Liver (tissue), 9 donors: Measurements from ENCODE around the gene TSGA10. TPM values are rescaled to one million over a fixed set of nuclear protein-coding genes. Genes with fewer than 3 reads are reported as not detected.

ENCODE experiments used
- DNase-seq: peaks from one replicate; pipeline ENCODE4 v3.0.0-alpha.2; 2017; ENCODE audit warnings: low spot score
- H3K27ac ChIP-seq, 2 donors: one replicate each; pipeline ENCODE4 v1.7.0; 2013; ENCODE audit warnings: inconsistent platforms in 2 of 2, low read length in 2 of 2, control low read depth in 1 of 2, low read depth in 1 of 2, mild to moderate bottlenecking in 1 of 2
- H3K27me3 ChIP-seq, 4 donors: one replicate each; pipeline versions ENCODE4 v1.6.1 to v1.7.0; 2013; ENCODE audit warnings: low read length in 3 of 4, inconsistent platforms in 1 of 4, mild to moderate bottlenecking in 1 of 4, moderate library complexity in 1 of 4; ENCODE audit not compliant: control insufficient read depth in 4 of 4, insufficient read depth in 4 of 4
- H3K36me3 ChIP-seq, 4 donors: one replicate each; pipeline versions ENCODE4 v1.6.1 to v1.7.0; 2013; ENCODE audit warnings: low read length in 3 of 4, mild to moderate bottlenecking in 3 of 4, low read depth in 1 of 4, moderate library complexity in 1 of 4; ENCODE audit not compliant: control insufficient read depth in 4 of 4, insufficient read depth in 3 of 4
- H3K4me1 ChIP-seq, 4 donors: one replicate each; pipeline versions ENCODE4 v1.6.1 to v1.7.0; 2013; ENCODE audit warnings: low read length in 3 of 4, mild to moderate bottlenecking in 3 of 4, moderate library complexity in 1 of 4; ENCODE audit not compliant: control insufficient read depth in 4 of 4, insufficient read depth in 4 of 4
- H3K4me3 ChIP-seq, 3 donors: one replicate each; pipeline versions ENCODE4 v1.6.1 to v1.7.0; 2013; ENCODE audit warnings: low read length in 3 of 3, control low read depth in 1 of 3, low read depth in 1 of 3, mild to moderate bottlenecking in 1 of 3
- H3K9ac ChIP-seq, 2 donors: one replicate each; pipeline ENCODE4 v1.7.0; 2013; ENCODE audit warnings: low read length in 2 of 2, mild to moderate bottlenecking in 2 of 2, moderate library complexity in 2 of 2, control low read depth in 1 of 2, low read depth in 1 of 2
- H3K9me3 ChIP-seq, 4 donors: one replicate each; pipeline versions ENCODE4 v1.6.1 to v1.7.0; 2013; ENCODE audit warnings: low read length in 3 of 4; ENCODE audit not compliant: control insufficient read depth in 4 of 4
- EGR1 ChIP-seq, 2 donors: IDR thresholded peaks; 2 replicates each; pipeline ENCODE4 v1.6.1; 2016 to 2018; ENCODE audit warnings: antibody characterized with exemption in 2 of 2, low read depth in 2 of 2
- FOXA1 ChIP-seq: IDR thresholded peaks from 2 replicates; pipeline ENCODE4 v1.6.1; 2016; ENCODE audit warnings: antibody characterized with exemption
- FOXA2 ChIP-seq: IDR thresholded peaks from 2 replicates; pipeline ENCODE4 v1.6.1; 2016; ENCODE audit warnings: antibody characterized with exemption
- GABPA ChIP-seq, 2 donors: IDR thresholded peaks in 1 of 2; conservative IDR thresholded peaks in 1 of 2; 2 replicates each; pipeline ENCODE4 v1.6.1; 2016; ENCODE audit warnings: antibody characterized with exemption in 2 of 2, mild to moderate bottlenecking in 1 of 2, moderate library complexity in 1 of 2
- HNF4A ChIP-seq, 2 donors: conservative IDR thresholded peaks; 2 replicates each; pipeline ENCODE4 v1.6.1; 2016; ENCODE audit warnings: antibody characterized with exemption in 2 of 2, mild to moderate bottlenecking in 2 of 2
- HNF4G ChIP-seq: IDR thresholded peaks from 2 replicates; pipeline ENCODE4 v1.6.1; 2016; ENCODE audit warnings: antibody characterized with exemption
- JUND ChIP-seq, 2 donors: IDR thresholded peaks; 2 replicates each; pipeline ENCODE4 v1.6.1; 2016; ENCODE audit warnings: antibody characterized with exemption in 2 of 2
- NR2F2 ChIP-seq: IDR thresholded peaks from 2 replicates; pipeline ENCODE4 v1.6.1; 2016; ENCODE audit warnings: antibody characterized with exemption
- RAD21 ChIP-seq, 2 donors: IDR thresholded peaks; 2 replicates each; pipeline ENCODE4 v1.6.1; 2016; ENCODE audit warnings: antibody characterized with exemption in 2 of 2, mild to moderate bottlenecking in 2 of 2
- RXRA ChIP-seq, 2 donors: IDR thresholded peaks; 2 replicates each; pipeline ENCODE4 v1.6.1; 2017 to 2018; ENCODE audit warnings: antibody characterized with exemption in 2 of 2, mild to moderate bottlenecking in 1 of 2
- SP1 ChIP-seq: IDR thresholded peaks from 2 replicates; pipeline ENCODE4 v1.6.1; 2018; ENCODE audit warnings: antibody characterized with exemption, mild to moderate bottlenecking
- TAF1 ChIP-seq: conservative IDR thresholded peaks from 2 replicates; pipeline ENCODE4 v1.6.1; 2016; ENCODE audit warnings: antibody characterized with exemption, mild to moderate bottlenecking
- YY1 ChIP-seq: IDR thresholded peaks from 2 replicates; pipeline ENCODE4 v1.6.1; 2016; ENCODE audit warnings: antibody characterized with exemption, mild to moderate bottlenecking
- WGBS: extraction: QIAGEN DNeasy Blood & Tissue Kit; methylation state at CpG from one replicate; pipeline ENCODE4 v1.1.7; 2013; 5-methylcytosine and 5-hydroxymethylcytosine counted together
- polyA plus RNA-seq, 2 donors: library from polyadenylated mRNA; stranded (reverse) in 1 of 2; unstranded in 1 of 2; fragments of 200-250 nt in 1 of 2; fragments of >200 nt in 1 of 2; fragmentation: Nextera tagmentation in 1 of 2; extraction: Ambion mirVana in 1 of 2; gene quantifications; one replicate each; pipeline versions ENCODE4 v1.2.1 to v1.2.3, GENCODE V29; 2013 to 2015
- total RNA-seq, 2 donors: library from RNA; depleted of rRNA; stranded (reverse); fragments of >200 nt; gene quantifications; one replicate each; pipeline ENCODE4 v1.2.3, GENCODE V29; 2014
- TF ChIP-seq, protein P1 (sequence below): fragments of 150-350 bp; IDR thresholded peaks from 2 replicates; pipeline ENCODE4 v1.5.1; 2017; ENCODE audit warnings: improper control_type of control experiment, low read depth, low read length; ENCODE audit not compliant: missing input control
- TF ChIP-seq, protein P2 (sequence below): IDR thresholded peaks from 2 replicates; pipeline ENCODE4 v1.6.1; 2016; ENCODE audit warnings: antibody characterized with exemption, mild to moderate bottlenecking
- TF ChIP-seq, protein P3 (sequence below): IDR thresholded peaks from 2 replicates; pipeline ENCODE4 v1.6.1; 2016; ENCODE audit warnings: antibody characterized with exemption
- TF ChIP-seq, protein P4 (sequence below): IDR thresholded peaks from 2 replicates; pipeline ENCODE4 v1.6.1; 2016; ENCODE audit warnings: antibody characterized with exemption
- TF ChIP-seq, protein P5 (sequence below): IDR thresholded peaks from 2 replicates; pipeline ENCODE4 v1.6.1; 2016; ENCODE audit warnings: antibody characterized with exemption
- donor health status: healthy.
- donor health status: healthy.
- donor health status: healthy.
- donor health status: healthy.
- donor health status: healthy.

TSGA10 gene
- total and polyA plus RNA-seq, 4 donors: 0.93 to 4.4 (median 3.8) TPM

DNA sequence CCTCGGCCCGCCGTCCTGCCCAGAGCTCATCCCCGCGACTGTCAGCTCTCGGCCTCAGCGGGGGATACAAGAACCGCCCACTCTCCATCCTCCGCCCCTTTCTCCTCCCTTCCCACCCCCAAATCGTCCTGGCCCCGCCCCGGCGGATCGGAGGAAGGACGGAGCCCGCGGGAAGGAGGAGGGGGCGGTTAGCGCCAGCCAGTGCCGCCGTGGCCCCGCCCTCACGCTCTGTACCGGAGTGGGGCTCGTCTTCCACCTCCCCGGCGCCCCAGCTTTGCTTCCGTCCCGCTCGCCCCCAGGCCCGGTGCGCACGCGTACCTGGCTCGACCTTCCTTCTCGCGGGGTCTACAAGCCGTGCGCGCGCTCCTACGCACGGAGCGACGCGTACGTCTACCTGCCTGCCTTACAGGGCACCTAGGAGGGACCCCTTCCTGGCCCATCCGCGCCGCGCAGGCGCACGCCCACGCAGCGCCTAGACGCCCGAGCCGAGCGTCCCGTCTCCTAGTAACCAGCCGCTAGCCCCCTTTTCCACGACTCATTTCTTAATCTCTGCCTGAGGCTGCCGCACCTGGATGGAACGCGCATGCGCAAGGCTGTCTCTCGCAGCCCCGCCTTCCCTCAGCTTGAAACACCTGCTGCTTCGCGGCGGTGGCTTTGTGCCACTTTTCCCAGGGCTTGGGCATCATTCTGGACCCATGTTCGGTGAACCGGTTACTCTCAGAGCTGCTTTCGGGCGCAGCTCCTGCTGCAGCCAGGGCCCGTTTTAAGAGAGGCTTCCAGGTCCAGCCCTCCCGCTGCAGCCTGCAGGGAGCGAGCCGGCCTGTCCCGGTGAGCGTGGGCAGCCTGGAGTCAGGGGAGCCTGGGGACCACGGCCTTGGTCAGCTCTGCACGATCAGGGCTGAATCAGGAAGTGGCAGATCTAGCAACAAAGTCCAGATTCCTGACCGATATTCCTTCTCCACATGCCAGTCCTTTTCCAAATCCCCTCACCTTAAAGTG, 13.3 kb downstream of the TSGA10 start, which contains the start of gene C2orf15:
TSS of gene C2orf15 (plus strand) at position 598 of the 999 bp plus-strand sequence. CDS start 8,852 bp downstream, outside the sequence.
- Histone ChIP-seq H3K4me1 (peaks cover 1 to 11% (median 6%) of the 10 kb centered on the region in 4 donors), H3K9me3 (no peaks in the 10 kb centered on the region), H3K27ac (peak within 1 kb of the TSS; percentile 76 to 96), H3K4me3 (peak within 1 kb of the TSS; percentile 73 to 98 (median 81)), H3K9ac (peak within 1 kb of the TSS; percentile 70 to 86), H3K36me3 (no peaks in the 10 kb centered on the region), H3K27me3 (no peaks in the 10 kb centered on the region)
- TF ChIP-seq TAF1: peak; percentile 67
- peak; percentile 83 to 99 for TF ChIP-seq EGR1 (IDR thresholded peaks at IDR 0.05; ENCODE audit: low read depth in 2 of 2)
- TF ChIP-seq SP1: peak; percentile 67
- TF ChIP-seq JUND (IDR thresholded peaks at IDR 0.05): peak in 1 of 2 donors; percentile 13
- TF ChIP-seq GABPA (IDR thresholded peaks at IDR 0.05 in 1 of 2, conservative IDR thresholded peaks at IDR 0.05 in 1 of 2): peak in 1 of 2 donors; percentile 66
- TF ChIP-seq RXRA (IDR thresholded peaks at IDR 0.05): no peak
- TF ChIP-seq, protein P1, sequence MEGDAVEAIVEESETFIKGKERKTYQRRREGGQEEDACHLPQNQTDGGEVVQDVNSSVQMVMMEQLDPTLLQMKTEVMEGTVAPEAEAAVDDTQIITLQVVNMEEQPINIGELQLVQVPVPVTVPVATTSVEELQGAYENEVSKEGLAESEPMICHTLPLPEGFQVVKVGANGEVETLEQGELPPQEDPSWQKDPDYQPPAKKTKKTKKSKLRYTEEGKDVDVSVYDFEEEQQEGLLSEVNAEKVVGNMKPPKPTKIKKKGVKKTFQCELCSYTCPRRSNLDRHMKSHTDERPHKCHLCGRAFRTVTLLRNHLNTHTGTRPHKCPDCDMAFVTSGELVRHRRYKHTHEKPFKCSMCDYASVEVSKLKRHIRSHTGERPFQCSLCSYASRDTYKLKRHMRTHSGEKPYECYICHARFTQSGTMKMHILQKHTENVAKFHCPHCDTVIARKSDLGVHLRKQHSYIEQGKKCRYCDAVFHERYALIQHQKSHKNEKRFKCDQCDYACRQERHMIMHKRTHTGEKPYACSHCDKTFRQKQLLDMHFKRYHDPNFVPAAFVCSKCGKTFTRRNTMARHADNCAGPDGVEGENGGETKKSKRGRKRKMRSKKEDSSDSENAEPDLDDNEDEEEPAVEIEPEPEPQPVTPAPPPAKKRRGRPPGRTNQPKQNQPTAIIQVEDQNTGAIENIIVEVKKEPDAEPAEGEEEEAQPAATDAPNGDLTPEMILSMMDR: no peak
- TF ChIP-seq, protein P2, sequence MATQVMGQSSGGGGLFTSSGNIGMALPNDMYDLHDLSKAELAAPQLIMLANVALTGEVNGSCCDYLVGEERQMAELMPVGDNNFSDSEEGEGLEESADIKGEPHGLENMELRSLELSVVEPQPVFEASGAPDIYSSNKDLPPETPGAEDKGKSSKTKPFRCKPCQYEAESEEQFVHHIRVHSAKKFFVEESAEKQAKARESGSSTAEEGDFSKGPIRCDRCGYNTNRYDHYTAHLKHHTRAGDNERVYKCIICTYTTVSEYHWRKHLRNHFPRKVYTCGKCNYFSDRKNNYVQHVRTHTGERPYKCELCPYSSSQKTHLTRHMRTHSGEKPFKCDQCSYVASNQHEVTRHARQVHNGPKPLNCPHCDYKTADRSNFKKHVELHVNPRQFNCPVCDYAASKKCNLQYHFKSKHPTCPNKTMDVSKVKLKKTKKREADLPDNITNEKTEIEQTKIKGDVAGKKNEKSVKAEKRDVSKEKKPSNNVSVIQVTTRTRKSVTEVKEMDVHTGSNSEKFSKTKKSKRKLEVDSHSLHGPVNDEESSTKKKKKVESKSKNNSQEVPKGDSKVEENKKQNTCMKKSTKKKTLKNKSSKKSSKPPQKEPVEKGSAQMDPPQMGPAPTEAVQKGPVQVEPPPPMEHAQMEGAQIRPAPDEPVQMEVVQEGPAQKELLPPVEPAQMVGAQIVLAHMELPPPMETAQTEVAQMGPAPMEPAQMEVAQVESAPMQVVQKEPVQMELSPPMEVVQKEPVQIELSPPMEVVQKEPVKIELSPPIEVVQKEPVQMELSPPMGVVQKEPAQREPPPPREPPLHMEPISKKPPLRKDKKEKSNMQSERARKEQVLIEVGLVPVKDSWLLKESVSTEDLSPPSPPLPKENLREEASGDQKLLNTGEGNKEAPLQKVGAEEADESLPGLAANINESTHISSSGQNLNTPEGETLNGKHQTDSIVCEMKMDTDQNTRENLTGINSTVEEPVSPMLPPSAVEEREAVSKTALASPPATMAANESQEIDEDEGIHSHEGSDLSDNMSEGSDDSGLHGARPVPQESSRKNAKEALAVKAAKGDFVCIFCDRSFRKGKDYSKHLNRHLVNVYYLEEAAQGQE: peak; percentile 82
- TF ChIP-seq YY1: peak; percentile 69
- TF ChIP-seq, protein P3, sequence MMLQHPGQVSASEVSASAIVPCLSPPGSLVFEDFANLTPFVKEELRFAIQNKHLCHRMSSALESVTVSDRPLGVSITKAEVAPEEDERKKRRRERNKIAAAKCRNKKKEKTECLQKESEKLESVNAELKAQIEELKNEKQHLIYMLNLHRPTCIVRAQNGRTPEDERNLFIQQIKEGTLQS: no peak
- TF ChIP-seq HNF4G: no peak
- no peak for TF ChIP-seq HNF4A (conservative IDR thresholded peaks at IDR 0.05)
- no peak for TF ChIP-seq FOXA2
- TF ChIP-seq, protein P4, sequence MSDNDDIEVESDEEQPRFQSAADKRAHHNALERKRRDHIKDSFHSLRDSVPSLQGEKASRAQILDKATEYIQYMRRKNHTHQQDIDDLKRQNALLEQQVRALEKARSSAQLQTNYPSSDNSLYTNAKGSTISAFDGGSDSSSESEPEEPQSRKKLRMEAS: no peak
- TF ChIP-seq FOXA1: peak; percentile 39
- TF ChIP-seq NR2F2: no peak
- TF ChIP-seq, protein P5, sequence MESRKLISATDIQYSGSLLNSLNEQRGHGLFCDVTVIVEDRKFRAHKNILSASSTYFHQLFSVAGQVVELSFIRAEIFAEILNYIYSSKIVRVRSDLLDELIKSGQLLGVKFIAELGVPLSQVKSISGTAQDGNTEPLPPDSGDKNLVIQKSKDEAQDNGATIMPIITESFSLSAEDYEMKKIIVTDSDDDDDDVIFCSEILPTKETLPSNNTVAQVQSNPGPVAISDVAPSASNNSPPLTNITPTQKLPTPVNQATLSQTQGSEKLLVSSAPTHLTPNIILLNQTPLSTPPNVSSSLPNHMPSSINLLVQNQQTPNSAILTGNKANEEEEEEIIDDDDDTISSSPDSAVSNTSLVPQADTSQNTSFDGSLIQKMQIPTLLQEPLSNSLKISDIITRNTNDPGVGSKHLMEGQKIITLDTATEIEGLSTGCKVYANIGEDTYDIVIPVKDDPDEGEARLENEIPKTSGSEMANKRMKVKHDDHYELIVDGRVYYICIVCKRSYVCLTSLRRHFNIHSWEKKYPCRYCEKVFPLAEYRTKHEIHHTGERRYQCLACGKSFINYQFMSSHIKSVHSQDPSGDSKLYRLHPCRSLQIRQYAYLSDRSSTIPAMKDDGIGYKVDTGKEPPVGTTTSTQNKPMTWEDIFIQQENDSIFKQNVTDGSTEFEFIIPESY: peak; percentile 55
- no peak for TF ChIP-seq RAD21 (IDR thresholded peaks at IDR 0.05)
- WGBS: under 1% methylated on average over 83 of the region's 84 CpGs
- peak; percentile 93 for DNase-seq
